Measurements from ENCODE around the gene IRAK2. TPM values are rescaled to one million over a fixed set of nuclear protein-coding genes. Genes with fewer than 3 reads are reported as not detected.

The IRAK2 gene
- total and polyA plus RNA-seq, 10 donors = 1.4 to 11.8 (median 7.9) TPM

- Histone ChIP-seq H3K4me1 (peaks cover 6 to 88% (median 51%) of the 10 kb centered on the region in 6 donors), H3K27me3 (replicated peaks in 1 of 7) (no peaks in the 10 kb centered on the region), H3K9me3 (peaks cover 0 to 15% (median 12%) of the 10 kb centered on the region in 8 donors), H3K27ac (no peak overlapping the region), H3K4me3 (no peak overlapping the region), H3K36me3 (peaks cover 0 to 12% (median 0%) of the 10 kb centered on the region in 6 donors)
- WGBS, 5 donors = 70 to 90% (median 79%) methylated on average over 8 of the region's 8 CpGs
- intact Hi-C loops (cut with DNase I; ENCODE audit: low total_unique reads) = loop anchor here (10.0 kb wide), 1 partner anchor 56 kb away; no protein-coding TSS in a partner anchor
- DNase-seq = no peak
- no peak for TF ChIP-seq POLR2AphosphoS5 (IDR thresholded peaks at IDR 0.05)
- no peak for TF ChIP-seq POLR2A (IDR thresholded peaks at IDR 0.05)
- no peak for TF ChIP-seq CTCF (IDR thresholded peaks at IDR 0.05 in 8 of 11, conservative IDR thresholded peaks at IDR 0.05 in 3 of 11)
These were observed 4.3 kb downstream of the IRAK2 start for GRCh38 chr3:10169000-10169496.

- intact Hi-C loops (cut with DNase I; ENCODE audit: low total_unique reads) = no loop called here
- peaks cover 0 to 15% (median 12%) of the 10 kb centered on the region in 8 donors for H3K9me3 ChIP-seq
- DNase-seq = no peak
- peaks cover 0 to 12% (median 0%) of the 10 kb centered on the region in 6 donors for H3K36me3 ChIP-seq
- WGBS, 5 donors = 68 to 85% (median 72%) methylated on average over 13 of the region's 13 CpGs
- peaks cover 4 to 78% (median 38%) of the 10 kb centered on the region in 6 donors for H3K4me1 ChIP-seq
- peak overlapping the region in 4 of 8 donors; percentile 5 to 28 (median 12) for H3K27ac ChIP-seq
- no peaks in the 10 kb centered on the region for H3K27me3 ChIP-seq (replicated peaks in 1 of 7)
- TF ChIP-seq POLR2A (IDR thresholded peaks at IDR 0.05) (no peak), CTCF (IDR thresholded peaks at IDR 0.05 in 8 of 11, conservative IDR thresholded peaks at IDR 0.05 in 3 of 11) (no peak), POLR2AphosphoS5 (IDR thresholded peaks at IDR 0.05) (no peak)
- H3K4me3 ChIP-seq = no peak overlapping the region
These were observed 6.3 kb downstream of the IRAK2 start for GRCh38 chr3:10170915-10171478.

- WGBS, 5 donors = 79 to 88% (median 84%) methylated on average over 10 of the region's 10 CpGs
- no peak overlapping the region for H3K4me3 ChIP-seq
- H3K27ac ChIP-seq = peak overlapping the region; percentile 70 to 84 (median 78)
These were observed 8.6 kb downstream of the IRAK2 start for GRCh38 chr3:10173095-10173925.

More at GRCh38 chr3:10173095-10173925, 8.6 kb downstream of the IRAK2 start:
- Histone ChIP-seq H3K9me3 (peaks cover 0 to 13% (median 12%) of the 10 kb centered on the region in 8 donors), H3K4me1 (peaks cover 0 to 59% (median 28%) of the 10 kb centered on the region in 6 donors), H3K36me3 (peaks cover 0 to 27% (median 9%) of the 10 kb centered on the region in 6 donors), H3K27me3 (replicated peaks in 1 of 7) (no peaks in the 10 kb centered on the region)
- TF ChIP-seq POLR2A (IDR thresholded peaks at IDR 0.05) (no peak), CTCF (IDR thresholded peaks at IDR 0.05 in 8 of 11, conservative IDR thresholded peaks at IDR 0.05 in 3 of 11) (no peak), POLR2AphosphoS5 (IDR thresholded peaks at IDR 0.05) (no peak)
- intact Hi-C loops (cut with DNase I; ENCODE audit: low total_unique reads) = no loop called here
- DNase-seq = no peak
